Activated T-helper 1 cell treated with Interleukin-2 at 50 U/mL for 16 hours (primary cell): ENCODE results near the gene SH2D1B.
"Not testable (repeated sequence)": the region's sequence is repeated elsewhere in the genome, so short reads cannot be mapped to it uniquely, and the experiment has no call there.

Experiments
- DNase-seq: peaks from one replicate; pipeline ENCODE4 v3.0.0-alpha.2; 2020; ENCODE audit warnings: low read depth

SH2D1B gene

GRCh38 chr1:162361349-162361748 is 50.6 kb downstream of the SH2D1B start:
- DNase-seq, result no peak

- no peak for DNase-seq
Observed at GRCh38 chr1:162360874-162361260, 51.1 kb downstream of the SH2D1B start.

GRCh38 chr1:162360237-162360873 is 51.6 kb downstream of the SH2D1B start:
- no peak for DNase-seq

GRCh38 chr1:162359523-162360236 is 52.3 kb downstream of the SH2D1B start:
- no peak for DNase-seq

- no peak for DNase-seq
Observed at GRCh38 chr1:162358928-162359327, 53.0 kb downstream of the SH2D1B start.

- no peak for DNase-seq
Observed at GRCh38 chr1:162357681-162358266, 54.2 kb downstream of the SH2D1B start.

- no peak for DNase-seq
Observed at GRCh38 chr1:162353702-162354101, 58.2 kb downstream of the SH2D1B start.

- DNase-seq, result no peak
Observed at GRCh38 chr1:162353078-162353477, 58.9 kb downstream of the SH2D1B start.

- not testable (repeated sequence) for DNase-seq
Observed at GRCh38 chr1:162351874-162352273, 60.1 kb downstream of the SH2D1B start.

GRCh38 chr1:162351246-162351842 is 60.6 kb downstream of the SH2D1B start:
- DNase-seq, result no peak

- DNase-seq, result no peak
Observed at GRCh38 chr1:162349635-162350330, 62.2 kb downstream of the SH2D1B start.

- no peak for DNase-seq
Observed at GRCh38 chr1:162347281-162347680, 64.7 kb downstream of the SH2D1B start.
